ENCODE results near the gene EIF3K. TPM values are rescaled to one million over a fixed set of nuclear protein-coding genes. Genes with fewer than 3 reads are reported as not detected.

The EIF3K gene
- total RNA-seq, 1 donor: 317 TPM

DNA sequence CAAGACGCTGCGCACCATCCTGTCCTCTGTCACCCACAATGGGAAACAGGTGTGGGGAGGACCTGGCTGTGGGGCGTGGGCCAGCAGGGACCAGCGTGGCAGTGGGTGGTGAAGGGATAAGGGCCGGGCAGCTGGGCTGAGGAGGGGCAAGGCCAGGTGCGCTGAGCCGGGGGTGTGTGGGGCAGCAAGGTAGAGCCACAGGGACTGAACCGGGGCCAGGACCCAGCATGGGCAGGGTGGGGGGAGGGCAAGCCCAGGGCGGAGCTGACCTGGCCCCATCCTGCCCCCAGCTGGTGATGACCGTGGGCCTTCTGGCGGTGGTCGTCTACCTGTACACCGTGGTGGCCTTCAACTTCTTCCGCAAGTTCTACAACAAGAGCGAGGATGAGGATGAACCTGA is 38.9 kb upstream of the EIF3K start:
- Histone ChIP-seq H3K4me2 (ENCODE audit: insufficient read depth, low read length) (no peak overlapping the region), H2AFZ (ENCODE audit: low read length) (no peak overlapping the region), H3K9me3 (ENCODE audit: low read depth, low read length) (no peaks in the 10 kb centered on the region), H3K27ac (ENCODE audit: low read depth, low read length) (no peak overlapping the region), H3K4me1 (ENCODE audit: insufficient read depth, low read length) (no peaks in the 10 kb centered on the region), H3K4me3 (ENCODE audit: insufficient read depth, low read length) (no peak overlapping the region), H3K79me2 (ENCODE audit: insufficient read depth, low read length) (no peaks in the 10 kb centered on the region), H3K27me3 (ENCODE audit: insufficient read depth, low read length) (no peaks in the 10 kb centered on the region), H4K20me1 (ENCODE audit: insufficient read depth, low read length) (no peaks in the 10 kb centered on the region), H3K36me3 (ENCODE audit: insufficient read depth, low read length) (no peaks in the 10 kb centered on the region)
- no peak for DNase-seq (ENCODE audit: insufficient read length, low spot score, missing footprints)
- TF ChIP-seq, protein P1, sequence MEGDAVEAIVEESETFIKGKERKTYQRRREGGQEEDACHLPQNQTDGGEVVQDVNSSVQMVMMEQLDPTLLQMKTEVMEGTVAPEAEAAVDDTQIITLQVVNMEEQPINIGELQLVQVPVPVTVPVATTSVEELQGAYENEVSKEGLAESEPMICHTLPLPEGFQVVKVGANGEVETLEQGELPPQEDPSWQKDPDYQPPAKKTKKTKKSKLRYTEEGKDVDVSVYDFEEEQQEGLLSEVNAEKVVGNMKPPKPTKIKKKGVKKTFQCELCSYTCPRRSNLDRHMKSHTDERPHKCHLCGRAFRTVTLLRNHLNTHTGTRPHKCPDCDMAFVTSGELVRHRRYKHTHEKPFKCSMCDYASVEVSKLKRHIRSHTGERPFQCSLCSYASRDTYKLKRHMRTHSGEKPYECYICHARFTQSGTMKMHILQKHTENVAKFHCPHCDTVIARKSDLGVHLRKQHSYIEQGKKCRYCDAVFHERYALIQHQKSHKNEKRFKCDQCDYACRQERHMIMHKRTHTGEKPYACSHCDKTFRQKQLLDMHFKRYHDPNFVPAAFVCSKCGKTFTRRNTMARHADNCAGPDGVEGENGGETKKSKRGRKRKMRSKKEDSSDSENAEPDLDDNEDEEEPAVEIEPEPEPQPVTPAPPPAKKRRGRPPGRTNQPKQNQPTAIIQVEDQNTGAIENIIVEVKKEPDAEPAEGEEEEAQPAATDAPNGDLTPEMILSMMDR (IDR thresholded peaks at IDR 0.05; ENCODE audit: extremely low read depth, low read depth, low read length): no peak

DNA sequence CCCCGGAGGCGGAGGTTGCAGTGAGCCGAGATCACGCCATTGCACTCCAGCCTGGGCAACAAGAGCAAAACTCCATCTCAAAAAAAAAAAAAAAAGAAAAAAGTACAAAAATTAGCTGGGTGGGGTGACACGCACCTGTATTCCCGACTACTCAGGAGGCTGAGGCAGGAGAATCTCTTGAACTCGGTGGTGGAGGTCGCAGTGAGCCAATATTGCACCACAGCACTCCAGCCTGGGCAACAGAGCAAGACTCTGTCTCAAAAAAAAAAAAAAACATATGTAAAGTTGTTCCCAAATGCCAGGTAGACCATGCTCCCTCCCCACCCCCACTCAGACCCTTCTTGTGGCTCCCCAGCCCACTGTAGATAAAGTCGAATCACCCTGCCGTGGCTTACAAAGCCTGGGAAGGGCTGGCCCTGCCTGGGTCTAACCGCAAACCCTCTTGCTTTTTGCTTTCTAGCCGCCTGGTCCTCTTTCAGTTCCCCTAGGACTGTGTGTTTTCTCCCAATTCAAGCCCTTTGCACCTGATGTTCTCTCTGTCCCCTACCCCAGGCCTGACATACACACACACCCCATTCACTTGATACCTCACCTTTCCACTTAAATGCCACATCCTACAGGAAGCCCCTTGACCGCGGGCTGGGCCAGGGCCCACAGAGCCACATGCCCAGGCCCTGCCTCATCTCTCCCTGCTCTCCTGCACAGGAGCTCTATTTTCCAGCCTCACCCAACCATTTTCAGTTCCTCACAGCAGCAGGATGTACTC is 35.6 kb upstream of the EIF3K start:
- H3K4me2 ChIP-seq (ENCODE audit: insufficient read depth, low read length): no peak overlapping the region
- no peak overlapping the region for H3K4me3 ChIP-seq (ENCODE audit: insufficient read depth, low read length)
- H3K9me3 ChIP-seq (ENCODE audit: low read depth, low read length): no peaks in the 10 kb centered on the region
- no peak overlapping the region for H3K27ac ChIP-seq (ENCODE audit: low read depth, low read length)
- no peaks in the 10 kb centered on the region for H3K36me3 ChIP-seq (ENCODE audit: insufficient read depth, low read length)
- no peaks in the 10 kb centered on the region for H3K27me3 ChIP-seq (ENCODE audit: insufficient read depth, low read length)
- H4K20me1 ChIP-seq (ENCODE audit: insufficient read depth, low read length): no peaks in the 10 kb centered on the region
- TF ChIP-seq, protein P1 (IDR thresholded peaks at IDR 0.05; ENCODE audit: extremely low read depth, low read depth, low read length): no peak
- H3K79me2 ChIP-seq (ENCODE audit: insufficient read depth, low read length): no peaks in the 10 kb centered on the region
- H2AFZ ChIP-seq (ENCODE audit: low read length): no peak overlapping the region
- no peaks in the 10 kb centered on the region for H3K4me1 ChIP-seq (ENCODE audit: insufficient read depth, low read length)
- DNase-seq (ENCODE audit: insufficient read length, low spot score, missing footprints): no peak

DNA sequence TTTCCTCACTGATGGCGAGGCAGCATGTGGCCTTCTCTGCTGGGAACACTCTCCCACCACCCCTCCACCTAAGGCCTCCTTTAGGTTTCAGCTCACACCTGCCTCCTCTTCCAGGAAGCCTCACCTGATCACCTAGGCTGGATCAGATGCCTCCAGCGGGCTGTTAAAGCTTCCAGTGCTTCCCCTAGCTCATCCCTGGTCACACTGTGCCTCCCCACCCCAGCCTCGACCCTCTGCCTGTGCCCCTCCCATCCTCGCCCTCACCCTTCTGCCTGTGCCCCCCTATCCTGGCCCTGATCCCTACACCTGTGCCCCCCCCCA is 35.0 kb upstream of the EIF3K start:
- Histone ChIP-seq H3K27ac (ENCODE audit: low read depth, low read length) (no peak overlapping the region), H3K79me2 (ENCODE audit: insufficient read depth, low read length) (no peaks in the 10 kb centered on the region), H3K4me3 (ENCODE audit: insufficient read depth, low read length) (no peak overlapping the region), H2AFZ (ENCODE audit: low read length) (no peak overlapping the region), H3K4me1 (ENCODE audit: insufficient read depth, low read length) (no peaks in the 10 kb centered on the region), H3K4me2 (ENCODE audit: insufficient read depth, low read length) (no peak overlapping the region), H4K20me1 (ENCODE audit: insufficient read depth, low read length) (no peaks in the 10 kb centered on the region), H3K36me3 (ENCODE audit: insufficient read depth, low read length) (no peaks in the 10 kb centered on the region), H3K9me3 (ENCODE audit: low read depth, low read length) (no peaks in the 10 kb centered on the region), H3K27me3 (ENCODE audit: insufficient read depth, low read length) (no peaks in the 10 kb centered on the region)
- TF ChIP-seq, protein P1 (IDR thresholded peaks at IDR 0.05; ENCODE audit: extremely low read depth, low read depth, low read length): no peak
- DNase-seq (ENCODE audit: insufficient read length, low spot score, missing footprints): no peak

DNA sequence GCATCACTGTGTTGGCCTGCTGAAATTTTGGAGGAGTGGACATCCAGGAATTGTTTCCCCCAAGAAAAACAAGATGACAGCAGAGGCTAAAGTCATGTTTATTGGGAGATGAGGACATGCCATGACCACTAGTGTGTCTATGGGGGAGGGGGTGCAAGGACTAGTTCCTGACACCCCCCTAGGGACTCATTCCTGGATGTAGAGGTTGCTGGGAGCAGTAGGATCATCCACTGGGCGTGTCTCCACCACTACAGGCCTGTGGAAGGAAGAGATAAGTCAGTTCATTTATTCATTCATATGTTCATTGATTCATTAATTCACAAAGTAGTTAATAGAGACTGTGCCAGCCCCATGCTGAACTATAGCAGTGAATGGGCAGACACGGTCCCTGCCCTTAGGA is 31.4 kb upstream of the EIF3K start:
- Histone ChIP-seq H3K27ac (ENCODE audit: low read depth, low read length) (no peak overlapping the region), H3K79me2 (ENCODE audit: insufficient read depth, low read length) (no peaks in the 10 kb centered on the region), H3K27me3 (ENCODE audit: insufficient read depth, low read length) (no peaks in the 10 kb centered on the region), H3K9me3 (ENCODE audit: low read depth, low read length) (no peaks in the 10 kb centered on the region), H3K36me3 (ENCODE audit: insufficient read depth, low read length) (no peaks in the 10 kb centered on the region), H3K4me3 (ENCODE audit: insufficient read depth, low read length) (no peak overlapping the region), H4K20me1 (ENCODE audit: insufficient read depth, low read length) (no peaks in the 10 kb centered on the region), H2AFZ (ENCODE audit: low read length) (no peak overlapping the region), H3K4me1 (ENCODE audit: insufficient read depth, low read length) (no peaks in the 10 kb centered on the region), H3K4me2 (ENCODE audit: insufficient read depth, low read length) (no peak overlapping the region)
- peak; percentile 72 for DNase-seq (ENCODE audit: insufficient read length, low spot score, missing footprints)
- TF ChIP-seq, protein P1 (IDR thresholded peaks at IDR 0.05; ENCODE audit: extremely low read depth, low read depth, low read length): no peak
